ENCODE data around the gene DHDH.
"Not testable (repeated sequence)": the region's sequence is repeated elsewhere in the genome, so short reads cannot be mapped to it uniquely, and the experiment has no call there.

DNA sequence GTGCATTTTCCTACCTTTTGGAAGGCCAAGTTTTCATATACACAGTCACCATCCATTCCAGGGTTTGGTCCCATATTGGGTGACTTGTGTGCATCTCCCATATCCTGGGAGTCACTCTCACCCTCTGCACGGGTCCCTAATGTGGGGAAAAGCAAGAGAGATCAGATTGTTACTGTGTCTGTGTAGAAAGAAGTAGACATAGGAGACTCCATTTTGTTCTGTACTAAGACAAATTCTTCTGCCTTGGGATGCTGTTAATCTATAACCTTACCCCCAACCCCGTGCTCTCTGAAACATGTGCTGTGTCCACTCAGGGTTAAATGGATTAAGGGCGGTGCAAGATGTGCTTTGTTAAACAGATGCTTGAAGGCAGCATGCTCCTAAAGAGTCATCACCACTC is 44.0 kb upstream of the DHDH start:
- TF ChIP-seq, protein P1, sequence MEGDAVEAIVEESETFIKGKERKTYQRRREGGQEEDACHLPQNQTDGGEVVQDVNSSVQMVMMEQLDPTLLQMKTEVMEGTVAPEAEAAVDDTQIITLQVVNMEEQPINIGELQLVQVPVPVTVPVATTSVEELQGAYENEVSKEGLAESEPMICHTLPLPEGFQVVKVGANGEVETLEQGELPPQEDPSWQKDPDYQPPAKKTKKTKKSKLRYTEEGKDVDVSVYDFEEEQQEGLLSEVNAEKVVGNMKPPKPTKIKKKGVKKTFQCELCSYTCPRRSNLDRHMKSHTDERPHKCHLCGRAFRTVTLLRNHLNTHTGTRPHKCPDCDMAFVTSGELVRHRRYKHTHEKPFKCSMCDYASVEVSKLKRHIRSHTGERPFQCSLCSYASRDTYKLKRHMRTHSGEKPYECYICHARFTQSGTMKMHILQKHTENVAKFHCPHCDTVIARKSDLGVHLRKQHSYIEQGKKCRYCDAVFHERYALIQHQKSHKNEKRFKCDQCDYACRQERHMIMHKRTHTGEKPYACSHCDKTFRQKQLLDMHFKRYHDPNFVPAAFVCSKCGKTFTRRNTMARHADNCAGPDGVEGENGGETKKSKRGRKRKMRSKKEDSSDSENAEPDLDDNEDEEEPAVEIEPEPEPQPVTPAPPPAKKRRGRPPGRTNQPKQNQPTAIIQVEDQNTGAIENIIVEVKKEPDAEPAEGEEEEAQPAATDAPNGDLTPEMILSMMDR (IDR thresholded peaks at IDR 0.05; ENCODE audit: low read depth, low read length, poor library complexity, severe bottlenecking): not testable (repeated sequence)
- not testable (repeated sequence) for TF ChIP-seq EZH2phosphoT487 (IDR thresholded peaks at IDR 0.05; ENCODE audit: borderline replicate concordance, low read length)

All from DOHH2 (cell line).